Brain microvascular endothelial cell (primary cell): ENCODE data around the gene NCLN.

Source experiments
- DNase-seq: peaks from one replicate; pipeline ENCODE4 v3.0.0-alpha.2; 2020
- H3K27ac ChIP-seq: fragments of 250-450 bp; sonication (Bioruptor Pico); 2 replicates; pipeline ENCODE4 v1.5.1; 2020; ENCODE audit warnings: mild to moderate bottlenecking, moderate library complexity
- H3K27me3 ChIP-seq: fragments of 250-450 bp; sonication (Bioruptor Pico); replicated peaks from 2 replicates; pipeline ENCODE4 v1.5.1; 2020; ENCODE audit warnings: mild to moderate bottlenecking
- H3K36me3 ChIP-seq: fragments of 250-450 bp; sonication (Bioruptor Pico); replicated peaks from 2 replicates; pipeline ENCODE4 v1.5.1; 2020; ENCODE audit warnings: mild to moderate bottlenecking
- H3K4me3 ChIP-seq: 2 replicates; pipeline ENCODE4 v1.5.1; 2011; ENCODE audit warnings: low read depth, mild to moderate bottlenecking, control low read depth, low read length, moderate library complexity
- CTCF ChIP-seq: IDR thresholded peaks from 2 replicates; pipeline ENCODE4 v1.5.1; 2011; ENCODE audit warnings: low read depth, mild to moderate bottlenecking, moderate library complexity, low read length, control low read depth, inconsistent platforms; ENCODE audit errors: missing control alignments
- in situ Hi-C: cut with HindIII; loops from 2 replicates; pipeline ENCODE4 v1.10.0; 2017; ENCODE audit warnings: low sequenced_read_pairs, low pct_ligation_motif_present

NCLN gene

DNA sequence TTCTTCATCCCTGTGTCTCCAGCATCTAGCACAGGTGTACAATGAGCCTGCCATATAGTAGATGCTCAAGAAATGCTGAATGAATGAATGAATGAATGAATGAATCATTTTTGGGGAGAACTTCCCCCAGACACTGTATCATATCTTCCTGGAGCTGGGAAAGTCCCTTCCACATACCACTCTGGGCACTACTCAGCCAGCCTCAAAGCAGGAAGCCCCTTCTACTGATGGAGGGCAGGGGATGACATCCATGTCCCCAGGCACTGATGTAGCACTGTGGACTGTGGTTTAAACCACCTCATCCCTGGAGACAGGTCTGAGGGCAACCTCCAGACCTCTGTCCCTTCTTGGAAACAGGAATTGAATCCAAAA is 45.1 kb upstream of the NCLN start:
- Histone ChIP-seq H3K27me3 (no peaks in the 10 kb centered on the region), H3K4me3 (no peak overlapping the region), H3K27ac (no peak overlapping the region), H3K36me3 (no peaks in the 10 kb centered on the region)
- no peak for TF ChIP-seq CTCF
- DNase-seq, result no peak
- in situ Hi-C loops, result no loop called here

DNA sequence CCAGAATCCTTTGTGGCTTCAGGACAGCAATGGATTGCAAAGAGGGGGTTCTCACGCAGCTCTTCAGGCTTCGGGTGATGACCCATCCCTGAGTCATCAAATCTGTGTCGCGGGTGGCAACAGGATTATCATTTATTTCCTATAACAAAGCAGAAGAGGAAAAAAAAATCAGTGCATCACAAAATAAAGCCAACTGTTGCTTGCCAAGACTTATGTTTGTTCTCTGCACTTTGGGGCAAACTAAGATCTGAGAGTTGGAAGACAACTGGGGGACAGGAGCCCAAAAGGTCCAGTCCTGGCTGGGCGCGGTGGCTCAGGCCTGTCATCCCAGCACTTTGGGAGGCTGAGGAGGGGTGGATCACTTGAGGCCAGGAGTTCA is 43.4 kb upstream of the NCLN start:
- no peak overlapping the region for H3K4me3 ChIP-seq
- peak overlapping the region; percentile 62 for H3K27ac ChIP-seq
- DNase-seq, result peak; percentile 75
- no peaks in the 10 kb centered on the region for H3K36me3 ChIP-seq
- TF ChIP-seq CTCF, result no peak
- in situ Hi-C loops, result no loop called here
- no peaks in the 10 kb centered on the region for H3K27me3 ChIP-seq

DNA sequence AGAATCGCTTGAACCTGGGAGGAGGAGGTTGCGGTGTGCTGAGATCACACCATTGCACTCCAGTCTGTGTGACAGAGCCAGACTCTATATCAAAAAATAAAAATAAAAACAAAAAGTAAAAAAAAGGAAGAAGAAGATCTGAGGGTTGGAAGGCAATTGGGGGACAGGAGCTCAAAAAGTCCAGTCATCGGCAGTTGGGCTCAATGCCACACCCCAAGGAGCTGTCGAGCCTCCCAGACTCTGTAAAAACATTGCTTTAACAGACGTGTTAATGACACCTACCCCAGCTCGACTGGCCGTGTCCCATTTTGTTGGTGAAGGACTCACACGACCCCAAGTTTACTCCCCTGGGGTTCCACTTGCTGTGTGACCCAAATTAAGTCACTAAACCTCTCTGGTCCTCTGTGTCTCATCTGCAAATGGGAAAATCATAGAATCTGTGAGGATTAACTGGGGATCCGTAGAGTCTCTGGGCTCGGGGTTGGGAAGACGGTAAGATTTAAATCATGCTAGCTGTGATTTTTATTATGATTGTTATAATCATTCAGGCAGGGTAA is 42.9 kb upstream of the NCLN start:
- Histone ChIP-seq H3K36me3 (no peaks in the 10 kb centered on the region), H3K27me3 (no peaks in the 10 kb centered on the region), H3K4me3 (no peak overlapping the region), H3K27ac (peak overlapping the region; percentile 62)
- no peak for TF ChIP-seq CTCF
- no peak for DNase-seq
- in situ Hi-C loops, result no loop called here

DNA sequence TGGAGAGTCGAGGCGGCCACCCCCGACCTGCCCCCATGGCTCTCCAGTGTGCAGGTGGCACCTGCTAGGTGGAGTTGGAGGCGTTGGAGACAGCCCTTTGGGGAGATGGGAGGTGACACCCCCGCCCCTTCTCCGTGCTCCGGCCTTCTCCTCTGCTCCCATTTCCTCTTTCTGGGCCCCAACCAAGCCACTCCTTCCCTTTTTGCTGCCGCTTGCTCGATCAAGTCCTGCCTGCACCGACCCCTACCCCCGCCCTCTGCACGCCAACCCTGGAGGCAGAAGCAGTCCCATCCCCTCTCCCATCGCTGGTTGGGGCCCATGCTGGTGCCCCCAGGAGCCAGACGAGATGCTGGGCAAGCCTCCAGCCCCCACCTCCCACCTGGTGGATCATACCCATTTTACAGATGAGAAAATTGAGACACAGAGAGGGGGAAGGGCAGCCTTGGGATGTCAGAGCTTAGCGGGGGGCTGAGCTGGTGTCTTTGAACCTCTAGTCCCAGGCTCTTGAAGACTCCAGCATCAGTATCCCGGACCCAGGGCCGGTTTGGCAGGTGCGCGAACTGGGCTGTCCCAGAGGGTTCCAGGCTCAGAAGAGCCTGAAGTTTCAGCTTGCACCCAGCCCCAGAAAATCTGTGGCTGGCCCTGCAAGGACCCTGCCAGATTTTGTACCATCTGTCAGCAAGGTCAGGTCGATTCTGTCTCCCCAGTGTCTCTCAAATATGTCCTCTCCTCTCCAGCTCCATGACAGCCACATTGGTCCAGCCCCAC is 39.6 kb upstream of the NCLN start:
- H3K4me3 ChIP-seq, result no peak overlapping the region
- TF ChIP-seq CTCF, result no peak
- no peaks in the 10 kb centered on the region for H3K27me3 ChIP-seq
- no peaks in the 10 kb centered on the region for H3K36me3 ChIP-seq
- in situ Hi-C loops, result no loop called here
- DNase-seq, result no peak
- H3K27ac ChIP-seq, result no peak overlapping the region

DNA sequence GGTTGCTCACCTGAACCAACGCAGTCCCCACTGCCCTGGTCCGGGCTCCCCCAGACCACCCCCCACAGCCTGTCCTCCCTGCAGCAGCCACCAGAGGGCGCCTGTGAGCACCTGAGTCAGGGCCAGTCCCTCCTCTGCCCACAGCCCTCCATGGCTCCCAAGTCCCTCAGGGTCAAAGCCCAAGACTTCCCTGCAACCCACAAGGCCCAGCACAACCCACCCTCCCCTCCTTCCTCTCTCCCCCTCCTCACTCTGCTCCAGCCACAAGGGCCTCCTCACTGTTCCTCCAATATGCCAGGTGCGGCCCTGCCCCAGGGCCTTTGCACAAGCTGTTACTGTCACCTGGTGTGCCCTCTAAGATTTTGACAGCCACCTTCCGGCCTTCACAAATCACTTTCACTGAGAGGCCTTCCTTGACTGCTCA is 39.0 kb upstream of the NCLN start:
- peak; percentile 92 for TF ChIP-seq CTCF
- no peak overlapping the region for H3K4me3 ChIP-seq
- no peaks in the 10 kb centered on the region for H3K36me3 ChIP-seq
- in situ Hi-C loops, result no loop called here
- no peak overlapping the region for H3K27ac ChIP-seq
- DNase-seq, result no peak
- H3K27me3 ChIP-seq, result no peaks in the 10 kb centered on the region

DNA sequence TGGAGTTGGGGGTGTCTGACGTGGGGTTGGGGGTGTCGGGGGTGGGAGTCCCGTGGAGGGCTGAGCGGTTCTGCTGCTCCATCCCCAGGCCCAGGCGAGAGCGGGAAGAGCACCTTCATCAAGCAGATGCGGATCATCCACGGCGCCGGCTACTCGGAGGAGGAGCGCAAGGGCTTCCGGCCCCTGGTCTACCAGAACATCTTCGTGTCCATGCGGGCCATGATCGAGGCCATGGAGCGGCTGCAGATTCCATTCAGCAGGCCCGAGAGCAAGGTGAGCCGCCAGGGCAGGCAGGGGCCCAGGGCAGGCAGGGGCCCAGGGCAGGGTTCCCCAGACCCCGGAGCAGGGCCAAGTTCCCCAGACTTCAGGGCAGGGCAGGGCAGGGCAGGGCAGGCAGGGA is 37.2 kb upstream of the NCLN start:
- no peaks in the 10 kb centered on the region for H3K36me3 ChIP-seq
- in situ Hi-C loops, result no loop called here
- TF ChIP-seq CTCF, result no peak

More for the DNA sequence above, 37.2 kb upstream of the NCLN start:
- Histone ChIP-seq H3K27ac (no peak overlapping the region), H3K27me3 (no peaks in the 10 kb centered on the region), H3K4me3 (no peak overlapping the region)
- no peak for DNase-seq
